ENCODE measurements around the gene CCER1. TPM values are rescaled to one million over a fixed set of nuclear protein-coding genes. Genes with fewer than 3 reads are reported as not detected.

The CCER1 gene
- total and polyA plus RNA-seq, 8 donors = not detected

- no peak overlapping the region for H3K4me3 ChIP-seq
- no peaks in the 10 kb centered on the region for H3K4me1 ChIP-seq
- no peaks in the 10 kb centered on the region for H3K9me3 ChIP-seq
- no peaks in the 10 kb centered on the region for H3K36me3 ChIP-seq
- TF ChIP-seq CTCF (IDR thresholded peaks at IDR 0.05) (no peak), POLR2A (IDR thresholded peaks at IDR 0.05) (no peak), POLR2AphosphoS5 (IDR thresholded peaks at IDR 0.05) (no peak), EP300 (IDR thresholded peaks at IDR 0.05) (no peak)
- DNase-seq = no peak
- no peak overlapping the region for H3K27ac ChIP-seq
- intact Hi-C loops (cut with DNase I; ENCODE audit: low total_unique reads) = loop anchor here (10.0 kb wide), 1 partner anchor 381 kb away; no protein-coding TSS in a partner anchor
- H3K27me3 ChIP-seq = no peaks in the 10 kb centered on the region
Measured at GRCh38 chr12:90974286-90974685, 19.3 kb upstream of the CCER1 start.

GRCh38 chr12:90972226-90972625 is 17.2 kb upstream of the CCER1 start:
- Histone ChIP-seq H3K27me3 (no peaks in the 10 kb centered on the region), H3K9me3 (no peaks in the 10 kb centered on the region), H3K36me3 (no peaks in the 10 kb centered on the region), H3K4me1 (no peaks in the 10 kb centered on the region), H3K27ac (no peak overlapping the region), H3K4me3 (no peak overlapping the region)
- intact Hi-C loops (cut with DNase I; ENCODE audit: low total_unique reads) = loop anchor here (10.0 kb wide), 1 partner anchor 383 kb away; no protein-coding TSS in a partner anchor
- no peak for TF ChIP-seq POLR2A (IDR thresholded peaks at IDR 0.05)
- no peak for TF ChIP-seq POLR2AphosphoS5 (IDR thresholded peaks at IDR 0.05)
- TF ChIP-seq CTCF (IDR thresholded peaks at IDR 0.05) = no peak
- TF ChIP-seq EP300 (IDR thresholded peaks at IDR 0.05) = no peak
- no peak for DNase-seq

- H3K36me3 ChIP-seq = no peaks in the 10 kb centered on the region
- TF ChIP-seq EP300 (IDR thresholded peaks at IDR 0.05) = no peak
- H3K4me1 ChIP-seq = no peaks in the 10 kb centered on the region
- no peaks in the 10 kb centered on the region for H3K9me3 ChIP-seq
- no peaks in the 10 kb centered on the region for H3K27me3 ChIP-seq
- no peak overlapping the region for H3K27ac ChIP-seq
- H3K4me3 ChIP-seq = no peak overlapping the region
- DNase-seq = no peak
- intact Hi-C loops (cut with DNase I; ENCODE audit: low total_unique reads) = loop anchor here (10.0 kb wide), 1 partner anchor 384 kb away; no protein-coding TSS in a partner anchor
Measured at GRCh38 chr12:90970911-90971310, 15.9 kb upstream of the CCER1 start.

GRCh38 chr12:90970471-90970870 is 15.5 kb upstream of the CCER1 start:
- no peak overlapping the region for H3K27ac ChIP-seq
- no peak for DNase-seq
- no peaks in the 10 kb centered on the region for H3K4me1 ChIP-seq
- intact Hi-C loops (cut with DNase I; ENCODE audit: low total_unique reads) = loop anchor here (10.0 kb wide), 1 partner anchor 384 kb away; no protein-coding TSS in a partner anchor
- no peaks in the 10 kb centered on the region for H3K27me3 ChIP-seq
- TF ChIP-seq POLR2AphosphoS5 (IDR thresholded peaks at IDR 0.05) (no peak), EP300 (IDR thresholded peaks at IDR 0.05) (no peak), CTCF (IDR thresholded peaks at IDR 0.05) (no peak)
- no peak overlapping the region for H3K4me3 ChIP-seq
- H3K9me3 ChIP-seq = no peaks in the 10 kb centered on the region
- no peaks in the 10 kb centered on the region for H3K36me3 ChIP-seq

GRCh38 chr12:90969851-90970250 is 14.9 kb upstream of the CCER1 start:
- TF ChIP-seq POLR2AphosphoS5 (IDR thresholded peaks at IDR 0.05) (no peak), EP300 (IDR thresholded peaks at IDR 0.05) (no peak), CTCF (IDR thresholded peaks at IDR 0.05) (no peak), POLR2A (IDR thresholded peaks at IDR 0.05) (no peak)
- no peaks in the 10 kb centered on the region for H3K4me1 ChIP-seq
- no peaks in the 10 kb centered on the region for H3K9me3 ChIP-seq
- WGBS, 5 donors = 82 to 96% (median 88%) methylated on average over 2 of the region's 2 CpGs
- no peak overlapping the region for H3K27ac ChIP-seq
- H3K27me3 ChIP-seq = no peaks in the 10 kb centered on the region
- intact Hi-C loops (cut with DNase I; ENCODE audit: low total_unique reads) = loop anchor here (10.0 kb wide), 1 partner anchor 385 kb away; no protein-coding TSS in a partner anchor
- DNase-seq = no peak
- H3K4me3 ChIP-seq = no peak overlapping the region
- H3K36me3 ChIP-seq = no peaks in the 10 kb centered on the region
